Testis (tissue), 3 donors: ENCODE results near the gene CCDC66. TPM values are rescaled to one million over a fixed set of nuclear protein-coding genes. Genes with fewer than 3 reads are reported as not detected.

Experiments
- DNase-seq: peaks from one replicate; pipeline ENCODE4 v3.0.0-alpha.2; 2019
- H3K27ac ChIP-seq, 2 donors: fragments of 200-600 bp; sonication (generic); one replicate each; pipeline ENCODE4 v1.5.1; 2019
- H3K27me3 ChIP-seq: fragments of 200-600 bp; sonication (generic); one replicate; pipeline ENCODE4 v1.5.1; 2019
- H3K36me3 ChIP-seq: fragments of 200-600 bp; sonication (generic); one replicate; pipeline ENCODE4 v1.5.1; 2017; ENCODE audit warnings: low read depth; ENCODE audit errors: missing control alignments
- H3K4me1 ChIP-seq: fragments of 200-600 bp; sonication (generic); one replicate; pipeline ENCODE4 v1.5.1; 2019
- H3K4me3 ChIP-seq, 2 donors: fragments of 200-600 bp; sonication (generic); one replicate each; pipeline ENCODE4 v1.5.1; 2017 to 2019
- H3K9me3 ChIP-seq: fragments of 200-600 bp; sonication (generic); one replicate; pipeline ENCODE4 v1.5.1; 2017
- POLR2A ChIP-seq: fragments of 450-650 bp; IDR thresholded peaks from one replicate; pipeline ENCODE4 v1.6.1; 2017; ENCODE audit warnings: antibody characterized with exemption, mild to moderate bottlenecking, moderate library complexity
- WGBS, 2 donors: methylation state at CpG; one replicate each; pipeline ENCODE4 v1.1.5; 2018; 5-methylcytosine and 5-hydroxymethylcytosine counted together
- intact Hi-C: fragments of 100-400 bp; cut with DNase I; formaldehyde crosslinking; loops from one replicate; pipeline ENCODE4 v1.15.1; 2023; ENCODE audit warnings: low total_unique reads
- polyA plus RNA-seq: library from polyadenylated mRNA; stranded (reverse); fragments of 350-450 nt; fragmentation: Illumina TruSeq; extraction: RNeasy Lipid Tissue Mini Kit (QIAGEN cat#74804); gene quantifications from one replicate; pipeline ENCODE4 v1.2.3, GENCODE V29; 2014; ENCODE audit warnings: low read depth, low replicate concordance; ENCODE audit not compliant: insufficient read depth
- total RNA-seq, 2 donors: library from RNA; depleted of rRNA; stranded (reverse); fragments of >200 nt; gene quantifications; one replicate each; pipeline ENCODE4 v1.2.3, GENCODE V29; 2016
- TF ChIP-seq, protein P1 (sequence below), 3 experiments: fragments of 450-650 bp in 2 of 3; fragments of 200-600 bp in 1 of 3; sonication (generic) in 1 of 3; IDR thresholded peaks; one replicate each; pipeline ENCODE4 v1.5.1; 2016 to 2019; ENCODE audit warnings: antibody characterized with exemption in 3 of 3, mild to moderate bottlenecking in 2 of 3, moderate library complexity in 1 of 3

The CCDC66 gene
- total and polyA plus RNA-seq, 3 donors from 2014 or later, result 16.6 to 69.0 (median 37.3) TPM

DNA sequence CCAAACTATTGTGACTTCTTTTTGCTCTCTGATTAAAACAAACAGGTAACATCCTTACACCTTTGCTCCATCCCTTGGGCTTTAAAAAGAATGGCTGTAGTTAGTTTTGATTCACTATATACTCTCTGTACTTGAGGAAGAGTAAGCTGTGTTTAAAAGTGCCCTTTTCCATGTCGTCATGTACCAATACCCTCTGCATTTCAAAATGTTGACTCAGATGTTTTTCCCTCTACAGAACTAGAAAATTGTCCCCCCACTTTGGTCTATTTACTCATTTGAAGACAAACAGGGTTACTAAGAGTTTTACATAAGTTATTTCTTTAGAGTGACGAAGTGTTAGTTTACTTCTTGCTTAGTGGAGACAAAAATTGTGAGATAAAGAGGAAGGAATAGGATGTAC is 63.4 kb downstream of the CCDC66 start:
- no peaks in the 10 kb centered on the region for H3K27me3 ChIP-seq
- no peak overlapping the region for H3K27ac ChIP-seq
- TF ChIP-seq, protein P1, sequence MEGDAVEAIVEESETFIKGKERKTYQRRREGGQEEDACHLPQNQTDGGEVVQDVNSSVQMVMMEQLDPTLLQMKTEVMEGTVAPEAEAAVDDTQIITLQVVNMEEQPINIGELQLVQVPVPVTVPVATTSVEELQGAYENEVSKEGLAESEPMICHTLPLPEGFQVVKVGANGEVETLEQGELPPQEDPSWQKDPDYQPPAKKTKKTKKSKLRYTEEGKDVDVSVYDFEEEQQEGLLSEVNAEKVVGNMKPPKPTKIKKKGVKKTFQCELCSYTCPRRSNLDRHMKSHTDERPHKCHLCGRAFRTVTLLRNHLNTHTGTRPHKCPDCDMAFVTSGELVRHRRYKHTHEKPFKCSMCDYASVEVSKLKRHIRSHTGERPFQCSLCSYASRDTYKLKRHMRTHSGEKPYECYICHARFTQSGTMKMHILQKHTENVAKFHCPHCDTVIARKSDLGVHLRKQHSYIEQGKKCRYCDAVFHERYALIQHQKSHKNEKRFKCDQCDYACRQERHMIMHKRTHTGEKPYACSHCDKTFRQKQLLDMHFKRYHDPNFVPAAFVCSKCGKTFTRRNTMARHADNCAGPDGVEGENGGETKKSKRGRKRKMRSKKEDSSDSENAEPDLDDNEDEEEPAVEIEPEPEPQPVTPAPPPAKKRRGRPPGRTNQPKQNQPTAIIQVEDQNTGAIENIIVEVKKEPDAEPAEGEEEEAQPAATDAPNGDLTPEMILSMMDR (IDR thresholded peaks at IDR 0.05), result no peak
- no peak for TF ChIP-seq POLR2A
- no peak overlapping the region for H3K4me3 ChIP-seq
- no peaks in the 10 kb centered on the region for H3K4me1 ChIP-seq
- WGBS, 2 donors, result 85 to 89% methylated on average over 2 of the region's 2 CpGs
- no peaks in the 10 kb centered on the region for H3K9me3 ChIP-seq
- intact Hi-C loops, result no loop called here
- no peak for DNase-seq
- no peaks in the 10 kb centered on the region for H3K36me3 ChIP-seq

DNA sequence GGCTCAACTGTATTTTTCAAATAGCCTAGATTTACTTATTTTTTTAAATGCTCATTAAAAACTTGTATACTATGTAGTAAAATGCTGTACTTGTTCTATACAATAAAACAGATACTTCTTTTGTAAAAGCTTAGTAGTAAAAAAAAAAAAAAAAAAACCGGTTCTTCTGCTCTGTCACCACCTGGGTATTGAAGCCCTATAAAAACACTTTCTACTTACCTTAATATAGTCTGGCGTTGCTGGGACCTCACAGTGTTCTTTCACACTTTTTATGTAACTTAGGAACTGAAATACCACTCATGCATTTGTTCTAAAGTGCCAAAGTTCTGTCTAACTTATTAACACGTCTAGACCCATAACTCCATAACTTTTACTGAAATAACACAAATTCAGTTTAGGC is 64.7 kb downstream of the CCDC66 start:
- Histone ChIP-seq H3K9me3 (no peaks in the 10 kb centered on the region), H3K27me3 (no peaks in the 10 kb centered on the region), H3K4me3 (no peak overlapping the region), H3K4me1 (no peaks in the 10 kb centered on the region), H3K27ac (no peak overlapping the region), H3K36me3 (no peaks in the 10 kb centered on the region)
- WGBS, 2 donors, result 90% methylated on average over 3 of the region's 3 CpGs
- DNase-seq, result no peak
- intact Hi-C loops, result no loop called here
- TF ChIP-seq, protein P1 (IDR thresholded peaks at IDR 0.05), result no peak

DNA sequence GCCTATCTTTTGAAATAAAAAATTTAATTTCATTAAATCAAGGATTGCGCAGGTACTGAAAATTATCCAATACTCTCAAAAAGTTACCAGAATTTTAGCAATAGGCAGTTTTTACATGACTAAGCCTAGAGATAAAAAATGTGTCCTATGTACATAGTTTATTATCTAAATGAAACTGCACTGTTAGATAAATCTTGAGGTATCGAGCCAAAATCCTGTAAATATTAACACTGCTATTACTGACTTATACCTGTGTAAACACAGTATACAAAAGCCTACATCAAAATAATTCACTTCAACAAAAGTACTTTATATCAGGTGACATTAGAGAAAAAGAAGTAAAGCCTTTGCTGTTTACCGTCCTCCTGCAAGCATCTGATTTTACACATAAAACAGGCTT is 65.4 kb downstream of the CCDC66 start:
- H3K4me1 ChIP-seq, result no peaks in the 10 kb centered on the region
- H3K4me3 ChIP-seq, result no peak overlapping the region
- no peak for TF ChIP-seq POLR2A
- TF ChIP-seq, protein P1 (IDR thresholded peaks at IDR 0.05), result no peak
- intact Hi-C loops, result no loop called here
- no peaks in the 10 kb centered on the region for H3K36me3 ChIP-seq
- H3K27me3 ChIP-seq, result no peaks in the 10 kb centered on the region
- 94 to 95% methylated on average over 3 of the region's 3 CpGs for WGBS, 2 donors
- H3K27ac ChIP-seq, result no peak overlapping the region
- no peaks in the 10 kb centered on the region for H3K9me3 ChIP-seq
- no peak for DNase-seq

DNA sequence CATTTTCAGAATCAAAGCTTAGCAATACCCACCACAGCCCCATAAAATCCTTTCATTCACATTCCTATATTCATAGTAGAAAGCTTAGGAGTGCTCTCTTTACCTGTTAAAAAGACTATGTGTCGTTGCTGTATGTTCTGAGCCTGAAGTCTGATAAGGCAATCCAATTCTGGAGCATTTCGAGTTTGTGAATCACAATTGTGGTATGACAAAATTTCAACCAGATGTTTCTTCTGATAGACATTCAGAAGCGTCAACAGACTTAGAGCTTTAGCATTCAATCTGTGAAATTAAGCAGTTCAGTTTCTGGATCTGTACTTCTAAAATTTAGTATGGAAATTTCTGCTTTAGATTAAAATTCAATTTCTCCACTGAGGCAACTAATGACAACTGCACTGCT is 67.8 kb downstream of the CCDC66 start:
- intact Hi-C loops, result no loop called here
- H3K9me3 ChIP-seq, result no peaks in the 10 kb centered on the region
- H3K4me3 ChIP-seq, result no peak overlapping the region
- no peak for TF ChIP-seq POLR2A
- TF ChIP-seq, protein P1 (IDR thresholded peaks at IDR 0.05), result no peak
- no peaks in the 10 kb centered on the region for H3K36me3 ChIP-seq
- no peaks in the 10 kb centered on the region for H3K27me3 ChIP-seq
- no peak overlapping the region for H3K27ac ChIP-seq
- no peaks in the 10 kb centered on the region for H3K4me1 ChIP-seq
- no peak for DNase-seq
- WGBS, 2 donors, result 83 to 92% methylated on average over 3 of the region's 3 CpGs

DNA sequence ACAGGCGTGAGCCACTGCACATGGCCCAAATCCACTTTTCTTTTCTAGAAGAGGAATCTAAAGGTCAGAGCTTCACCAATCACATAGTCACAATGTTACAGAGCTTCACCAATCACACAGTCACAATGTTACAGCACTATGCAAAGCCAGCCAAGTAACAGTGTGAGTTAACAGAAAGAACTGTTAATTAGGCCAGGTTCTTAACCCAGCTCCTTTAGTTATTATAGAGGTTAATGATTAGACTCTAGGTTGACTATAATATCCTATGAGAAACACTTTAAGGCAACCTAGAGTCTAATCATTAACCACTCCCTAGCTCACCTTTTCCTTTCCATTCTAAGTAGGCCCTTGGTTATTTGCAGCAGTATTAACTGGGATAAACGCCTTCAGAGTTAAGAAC is 72.1 kb downstream of the CCDC66 start:
- no peak for DNase-seq
- intact Hi-C loops, result no loop called here
- WGBS, 2 donors, result 82 to 88% methylated on average over 2 of the region's 2 CpGs
- Histone ChIP-seq H3K9me3 (no peaks in the 10 kb centered on the region), H3K36me3 (no peaks in the 10 kb centered on the region), H3K27ac (no peak overlapping the region), H3K27me3 (no peaks in the 10 kb centered on the region), H3K4me1 (no peaks in the 10 kb centered on the region), H3K4me3 (no peak overlapping the region)
- no peak for TF ChIP-seq POLR2A
- TF ChIP-seq, protein P1 (IDR thresholded peaks at IDR 0.05), result no peak
